NCI-H524 (cell line): ENCODE data around the gene IGF1R.

ENCODE experiments used
- DNase-seq, 2 experiments: peaks; one replicate each; lab custom pipeline; 2025; lab: John Stamatoyannopoulos, UW

The IGF1R gene

GRCh38 chr15:98796685-98797357 is 148.5 kb downstream of the IGF1R start:
- peak in 1 of 2 experiments; percentile 36 for DNase-seq

- no peak for DNase-seq
Observed at GRCh38 chr15:98798375-98798893, 150.1 kb downstream of the IGF1R start.

GRCh38 chr15:98799461-98800390 is 151.4 kb downstream of the IGF1R start:
- DNase-seq = peak; percentile 23 to 50

- peak; percentile 49 to 67 for DNase-seq
Observed at GRCh38 chr15:98800437-98801233, 152.3 kb downstream of the IGF1R start.

- DNase-seq = no peak
Observed at GRCh38 chr15:98801234-98801561, 152.9 kb downstream of the IGF1R start.

- DNase-seq = no peak
Observed at GRCh38 chr15:98802187-98802586, 153.8 kb downstream of the IGF1R start.

GRCh38 chr15:98803228-98804056 is 155.1 kb downstream of the IGF1R start:
- no peak for DNase-seq

GRCh38 chr15:98804057-98804380 is 155.7 kb downstream of the IGF1R start:
- DNase-seq = no peak

- DNase-seq = peak in 1 of 2 experiments; percentile 11
Observed at GRCh38 chr15:98805434-98806274, 157.3 kb downstream of the IGF1R start.

GRCh38 chr15:98806275-98806895 is 158.0 kb downstream of the IGF1R start:
- no peak for DNase-seq

- no peak for DNase-seq
Observed at GRCh38 chr15:98807262-98807661, 158.9 kb downstream of the IGF1R start.

- no peak for DNase-seq
Observed at GRCh38 chr15:98809273-98809672, 160.9 kb downstream of the IGF1R start.

GRCh38 chr15:98812716-98813446 is 164.5 kb downstream of the IGF1R start:
- DNase-seq = no peak

- DNase-seq = no peak
Observed at GRCh38 chr15:98813951-98814350, 165.6 kb downstream of the IGF1R start.

GRCh38 chr15:98815207-98815606 is 166.9 kb downstream of the IGF1R start:
- DNase-seq = no peak

- no peak for DNase-seq
Observed at GRCh38 chr15:98817745-98818144, 169.4 kb downstream of the IGF1R start.

GRCh38 chr15:98823012-98823458 is 174.7 kb downstream of the IGF1R start:
- no peak for DNase-seq

- DNase-seq = no peak
Observed at GRCh38 chr15:98823616-98824015, 175.3 kb downstream of the IGF1R start.

GRCh38 chr15:98824595-98824994 is 176.3 kb downstream of the IGF1R start:
- DNase-seq = no peak
